Cardiac muscle cell (in vitro differentiated cells and primary cell): ENCODE results near the gene SWT1. TPM values are rescaled to one million over a fixed set of nuclear protein-coding genes. Genes with fewer than 3 reads are reported as not detected.

Experiments
- DNase-seq, 2 donors: peaks; one replicate each; pipeline versions ENCODE4 v3.0.0 to v3.0.0-alpha.2; 2010 to 2017; ENCODE audit warnings: low read depth in 1 of 2, low spot score in 1 of 2
- H3K27ac ChIP-seq: fragments of 200-600 bp; sonication (generic); 2 replicates; pipeline ENCODE4 v1.5.1; 2016
- H3K27me3 ChIP-seq: fragments of 200-600 bp; sonication (generic); 2 replicates; pipeline ENCODE4 v1.6.0; 2016; ENCODE audit warnings: control low read depth
- H3K36me3 ChIP-seq: fragments of 200-600 bp; sonication (generic); 2 replicates; pipeline ENCODE4 v1.5.1; 2016; ENCODE audit warnings: control low read depth
- H3K4me1 ChIP-seq: fragments of 200-600 bp; sonication (generic); 2 replicates; pipeline ENCODE4 v1.8.1; 2017; ENCODE audit warnings: low read depth, mild to moderate bottlenecking, mixed run types
- H3K4me3 ChIP-seq: fragments of 200-600 bp; sonication (generic); 2 replicates; pipeline ENCODE4 v1.5.1; 2016; ENCODE audit warnings: mild to moderate bottlenecking
- H3K9me3 ChIP-seq: fragments of 200-600 bp; sonication (generic); 2 replicates; pipeline ENCODE4 v1.5.1; 2017; ENCODE audit warnings: low read depth, mild to moderate bottlenecking, control low read depth
- polyA plus RNA-seq: library from polyadenylated mRNA; unstranded; fragments of >200 nt; fragmentation: Nextera tagmentation; extraction: Ambion mirVana; gene quantifications from 2 replicates; pipeline ENCODE4 v1.2.1, GENCODE V29; 2016
- total RNA-seq: library from RNA; depleted of rRNA; stranded (reverse); fragments of >200 nt; gene quantifications from 2 replicates; pipeline ENCODE4 v1.2.3, GENCODE V29; 2016
- TF ChIP-seq, protein P1 (sequence below): IDR thresholded peaks from 2 replicates; pipeline ENCODE4 v1.5.1; 2012; ENCODE audit warnings: low read depth, mild to moderate bottlenecking, low read length

Gene SWT1
- total and polyA plus RNA-seq, 2 experiments from 2014 or later: 2.8 to 4.9 TPM

DNA sequence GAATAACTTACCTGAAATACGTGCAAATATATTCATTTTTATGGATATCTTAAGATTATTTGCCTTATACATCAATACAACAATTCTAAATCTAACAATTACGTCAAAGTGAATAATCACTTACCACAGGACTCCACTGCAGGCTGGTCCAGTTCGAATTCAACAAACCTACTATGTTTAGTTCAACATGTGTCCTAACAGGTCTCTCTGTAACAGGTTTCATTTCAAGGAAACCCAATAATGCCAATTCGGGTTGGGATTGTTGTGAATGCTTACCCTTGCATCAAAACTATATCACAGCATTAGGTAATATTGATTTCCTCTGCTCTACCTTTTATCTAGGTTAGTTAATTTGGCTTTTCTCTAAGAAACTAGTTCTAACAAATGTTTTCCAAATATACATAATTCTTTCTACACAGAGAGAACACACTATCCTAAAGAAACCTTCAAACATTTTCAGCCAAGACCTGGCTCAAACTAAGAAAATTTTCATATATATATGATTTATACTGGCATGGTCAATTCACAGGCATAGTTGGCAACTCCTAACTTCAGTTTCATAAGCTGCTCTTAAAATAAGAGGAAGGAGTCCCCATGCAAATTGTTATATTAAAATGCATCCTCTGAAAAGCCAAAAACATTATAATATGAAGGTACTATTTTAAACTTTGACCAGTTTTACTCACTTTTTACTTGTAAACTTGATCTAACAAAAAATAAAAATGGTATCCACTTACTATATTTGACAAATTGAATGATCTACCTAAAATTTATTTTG lies 155.6 kb downstream of the SWT1 start:
- no peak for DNase-seq
- TF ChIP-seq, protein P1, sequence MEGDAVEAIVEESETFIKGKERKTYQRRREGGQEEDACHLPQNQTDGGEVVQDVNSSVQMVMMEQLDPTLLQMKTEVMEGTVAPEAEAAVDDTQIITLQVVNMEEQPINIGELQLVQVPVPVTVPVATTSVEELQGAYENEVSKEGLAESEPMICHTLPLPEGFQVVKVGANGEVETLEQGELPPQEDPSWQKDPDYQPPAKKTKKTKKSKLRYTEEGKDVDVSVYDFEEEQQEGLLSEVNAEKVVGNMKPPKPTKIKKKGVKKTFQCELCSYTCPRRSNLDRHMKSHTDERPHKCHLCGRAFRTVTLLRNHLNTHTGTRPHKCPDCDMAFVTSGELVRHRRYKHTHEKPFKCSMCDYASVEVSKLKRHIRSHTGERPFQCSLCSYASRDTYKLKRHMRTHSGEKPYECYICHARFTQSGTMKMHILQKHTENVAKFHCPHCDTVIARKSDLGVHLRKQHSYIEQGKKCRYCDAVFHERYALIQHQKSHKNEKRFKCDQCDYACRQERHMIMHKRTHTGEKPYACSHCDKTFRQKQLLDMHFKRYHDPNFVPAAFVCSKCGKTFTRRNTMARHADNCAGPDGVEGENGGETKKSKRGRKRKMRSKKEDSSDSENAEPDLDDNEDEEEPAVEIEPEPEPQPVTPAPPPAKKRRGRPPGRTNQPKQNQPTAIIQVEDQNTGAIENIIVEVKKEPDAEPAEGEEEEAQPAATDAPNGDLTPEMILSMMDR: no peak
- Histone ChIP-seq H3K4me3 (no peak overlapping the region), H3K9me3 (no peaks in the 10 kb centered on the region), H3K27me3 (no peaks in the 10 kb centered on the region), H3K4me1 (peaks cover 41% of the 10 kb centered on the region), H3K27ac (no peak overlapping the region), H3K36me3 (peaks cover 28% of the 10 kb centered on the region)

DNA sequence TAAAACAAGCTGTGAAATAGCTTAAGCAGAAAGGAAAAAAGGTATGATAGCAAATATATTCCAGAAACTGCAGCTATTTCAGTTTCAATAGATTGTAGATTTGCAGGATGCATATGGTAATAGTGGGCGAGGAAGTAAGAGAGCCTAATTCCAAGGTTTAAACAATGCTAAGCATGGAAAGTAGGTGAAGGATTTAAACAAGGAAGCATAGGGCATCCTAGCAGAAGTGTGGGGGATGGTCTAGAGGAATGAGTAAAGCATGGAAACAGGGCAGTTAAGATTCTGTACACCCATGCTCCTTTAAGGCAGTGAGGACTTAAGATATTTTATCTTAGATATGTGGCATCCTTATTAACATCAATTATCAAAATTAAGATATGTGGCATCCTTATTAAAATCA lies 157.4 kb downstream of the SWT1 start:
- Histone ChIP-seq H3K4me1 (peaks cover 41% of the 10 kb centered on the region), H3K36me3 (peaks cover 9% of the 10 kb centered on the region), H3K9me3 (no peaks in the 10 kb centered on the region), H3K27ac (peak overlapping the region; percentile 57), H3K27me3 (no peaks in the 10 kb centered on the region), H3K4me3 (peak overlapping the region; percentile 58)
- TF ChIP-seq, protein P1: no peak
- peak; percentile 25 to 30 for DNase-seq

DNA sequence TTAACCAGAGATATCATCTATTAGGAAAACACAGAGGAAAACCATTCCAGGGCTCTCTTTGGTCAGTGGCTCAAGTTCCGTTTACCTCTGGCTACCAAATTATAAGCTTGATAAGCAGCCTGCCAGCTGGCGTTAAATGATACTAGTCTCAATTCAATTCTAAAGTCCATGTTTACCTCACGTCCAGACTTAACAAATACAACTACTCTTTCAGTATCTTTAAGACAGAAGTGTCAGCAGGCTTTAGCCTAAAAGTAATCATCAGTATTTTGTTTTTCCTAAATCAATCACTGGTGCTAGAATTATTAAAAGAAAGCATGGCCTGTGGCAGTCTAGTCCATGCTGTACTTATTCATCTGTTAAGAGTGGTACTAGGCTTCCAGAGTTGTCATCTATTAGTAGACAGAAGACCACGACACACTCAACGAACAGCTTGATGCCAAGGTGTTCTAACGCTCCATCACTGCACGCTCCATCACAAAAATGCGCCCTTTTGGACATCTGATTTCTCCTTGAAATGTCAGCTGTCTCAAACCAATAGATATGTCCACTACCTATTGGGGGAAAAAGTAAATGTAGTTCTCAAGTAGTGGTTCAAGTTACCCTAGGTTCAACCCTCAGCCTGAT lies 158.6 kb downstream of the SWT1 start:
- H3K27me3 ChIP-seq: no peaks in the 10 kb centered on the region
- H3K4me3 ChIP-seq: peak overlapping the region; percentile 58
- peak in 1 of 2 donors; percentile 21 for DNase-seq
- H3K4me1 ChIP-seq: peaks cover 41% of the 10 kb centered on the region
- H3K9me3 ChIP-seq: no peaks in the 10 kb centered on the region
- TF ChIP-seq, protein P1: no peak
- no peaks in the 10 kb centered on the region for H3K36me3 ChIP-seq
- peak overlapping the region; percentile 77 for H3K27ac ChIP-seq

DNA sequence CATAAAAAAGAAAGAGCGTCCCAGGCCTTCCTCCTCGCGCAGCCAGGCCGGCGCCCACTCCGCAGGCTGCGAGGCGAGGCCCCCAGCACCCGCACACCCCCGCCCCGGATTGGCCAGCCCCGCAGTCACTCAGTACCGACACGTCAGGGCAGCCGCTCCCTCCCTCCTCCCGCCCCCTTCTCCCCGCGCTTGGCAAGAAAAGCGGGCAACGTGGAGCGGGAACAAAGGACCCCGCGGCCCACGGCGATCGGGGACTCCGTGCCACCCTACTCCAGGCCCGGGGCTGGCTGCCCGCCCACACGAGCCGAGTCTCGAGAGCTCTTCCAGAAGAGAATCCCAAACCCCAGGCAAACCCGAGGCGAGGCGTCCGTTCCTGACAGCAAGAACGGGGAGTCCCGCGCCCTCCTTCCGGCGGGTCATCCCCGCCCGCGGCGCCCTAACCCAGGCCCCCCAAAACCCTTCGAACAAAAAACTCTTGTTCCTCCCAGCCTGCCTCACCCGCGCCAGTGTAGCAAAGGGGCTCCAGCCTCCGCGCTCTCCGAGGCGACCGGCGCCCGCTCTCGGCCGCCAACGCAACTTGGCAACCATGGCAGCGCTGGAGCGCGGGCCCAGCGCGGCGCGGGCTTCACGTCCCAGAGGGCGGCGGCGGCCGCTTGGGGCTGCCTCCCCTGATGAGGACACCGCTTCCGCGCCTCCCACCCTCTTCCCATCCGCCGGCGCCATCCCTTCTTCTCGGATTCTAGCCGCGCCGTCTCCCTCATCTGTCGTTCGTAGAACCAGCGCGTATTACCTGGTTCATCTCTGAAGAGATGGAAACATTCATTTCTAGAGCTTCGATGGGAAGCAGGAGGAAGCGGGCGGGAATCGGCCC lies 159.4 kb downstream of the SWT1 start:
- H3K4me1 ChIP-seq: peaks cover 40% of the 10 kb centered on the region
- TF ChIP-seq, protein P1: no peak
- H3K27ac ChIP-seq: peak overlapping the region; percentile 77
- H3K9me3 ChIP-seq: no peaks in the 10 kb centered on the region
- no peaks in the 10 kb centered on the region for H3K27me3 ChIP-seq
- peak; percentile 91 to 94 for DNase-seq
- no peaks in the 10 kb centered on the region for H3K36me3 ChIP-seq
- H3K4me3 ChIP-seq: peak overlapping the region; percentile 58
